Measurements from ENCODE around the gene CLDN3.
A peak's percentile ranks its signal among the peaks of the same experiment; 100 is the strongest.

Gene CLDN3

GRCh38 chr7:73770002-73770859, at the start of gene CLDN3:
Gene CLDN3, minus strand, starts transcription at chr7:73770270. Its CDS starts 221 bp downstream, at chr7:73770049.
- H3K4me3 ChIP-seq (ENCODE audit: low read depth, low read length): no peak within 1 kb of the TSS
- DNase-seq (ENCODE audit: low read depth): peak; percentile 68
- TF ChIP-seq, protein P1, sequence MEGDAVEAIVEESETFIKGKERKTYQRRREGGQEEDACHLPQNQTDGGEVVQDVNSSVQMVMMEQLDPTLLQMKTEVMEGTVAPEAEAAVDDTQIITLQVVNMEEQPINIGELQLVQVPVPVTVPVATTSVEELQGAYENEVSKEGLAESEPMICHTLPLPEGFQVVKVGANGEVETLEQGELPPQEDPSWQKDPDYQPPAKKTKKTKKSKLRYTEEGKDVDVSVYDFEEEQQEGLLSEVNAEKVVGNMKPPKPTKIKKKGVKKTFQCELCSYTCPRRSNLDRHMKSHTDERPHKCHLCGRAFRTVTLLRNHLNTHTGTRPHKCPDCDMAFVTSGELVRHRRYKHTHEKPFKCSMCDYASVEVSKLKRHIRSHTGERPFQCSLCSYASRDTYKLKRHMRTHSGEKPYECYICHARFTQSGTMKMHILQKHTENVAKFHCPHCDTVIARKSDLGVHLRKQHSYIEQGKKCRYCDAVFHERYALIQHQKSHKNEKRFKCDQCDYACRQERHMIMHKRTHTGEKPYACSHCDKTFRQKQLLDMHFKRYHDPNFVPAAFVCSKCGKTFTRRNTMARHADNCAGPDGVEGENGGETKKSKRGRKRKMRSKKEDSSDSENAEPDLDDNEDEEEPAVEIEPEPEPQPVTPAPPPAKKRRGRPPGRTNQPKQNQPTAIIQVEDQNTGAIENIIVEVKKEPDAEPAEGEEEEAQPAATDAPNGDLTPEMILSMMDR (IDR thresholded peaks at IDR 0.05; ENCODE audit: low read depth, low read length): no peak
- TF ChIP-seq MAX (IDR thresholded peaks at IDR 0.05; ENCODE audit: low read depth, low read length): no peak
- no peak for TF ChIP-seq POLR2A (IDR thresholded peaks at IDR 0.05; ENCODE audit: extremely low read depth, insufficient read length)
- TF ChIP-seq MYC (IDR thresholded peaks at IDR 0.05; ENCODE audit: low read depth, low read length): no peak

GRCh38 chr7:73817121-73817520, 47.1 kb upstream of the CLDN3 start:
- no peak overlapping the region for H3K4me3 ChIP-seq (ENCODE audit: low read depth, low read length)
- no peak for DNase-seq (ENCODE audit: low read depth)
- TF ChIP-seq MYC (IDR thresholded peaks at IDR 0.05; ENCODE audit: low read depth, low read length): no peak
- TF ChIP-seq, protein P1 (IDR thresholded peaks at IDR 0.05; ENCODE audit: low read depth, low read length): no peak
- TF ChIP-seq POLR2A (IDR thresholded peaks at IDR 0.05; ENCODE audit: extremely low read depth, insufficient read length): no peak
- TF ChIP-seq MAX (IDR thresholded peaks at IDR 0.05; ENCODE audit: low read depth, low read length): no peak

- H3K4me3 ChIP-seq (ENCODE audit: low read depth, low read length): no peak overlapping the region
- no peak for DNase-seq (ENCODE audit: low read depth)
- TF ChIP-seq POLR2A (IDR thresholded peaks at IDR 0.05; ENCODE audit: extremely low read depth, insufficient read length) (no peak), MAX (IDR thresholded peaks at IDR 0.05; ENCODE audit: low read depth, low read length) (no peak), MYC (IDR thresholded peaks at IDR 0.05; ENCODE audit: low read depth, low read length) (no peak)
- TF ChIP-seq, protein P1 (IDR thresholded peaks at IDR 0.05; ENCODE audit: low read depth, low read length): no peak
These were observed 45.4 kb upstream of the CLDN3 start for GRCh38 chr7:73815436-73815835.

- H3K4me3 ChIP-seq (ENCODE audit: low read depth, low read length): no peak overlapping the region
- TF ChIP-seq, protein P1 (IDR thresholded peaks at IDR 0.05; ENCODE audit: low read depth, low read length): no peak
- TF ChIP-seq MAX (IDR thresholded peaks at IDR 0.05; ENCODE audit: low read depth, low read length) (no peak), POLR2A (IDR thresholded peaks at IDR 0.05; ENCODE audit: extremely low read depth, insufficient read length) (no peak), MYC (IDR thresholded peaks at IDR 0.05; ENCODE audit: low read depth, low read length) (no peak)
- DNase-seq (ENCODE audit: low read depth): no peak
These were observed 42.9 kb upstream of the CLDN3 start for GRCh38 chr7:73812996-73813395.

DNA sequence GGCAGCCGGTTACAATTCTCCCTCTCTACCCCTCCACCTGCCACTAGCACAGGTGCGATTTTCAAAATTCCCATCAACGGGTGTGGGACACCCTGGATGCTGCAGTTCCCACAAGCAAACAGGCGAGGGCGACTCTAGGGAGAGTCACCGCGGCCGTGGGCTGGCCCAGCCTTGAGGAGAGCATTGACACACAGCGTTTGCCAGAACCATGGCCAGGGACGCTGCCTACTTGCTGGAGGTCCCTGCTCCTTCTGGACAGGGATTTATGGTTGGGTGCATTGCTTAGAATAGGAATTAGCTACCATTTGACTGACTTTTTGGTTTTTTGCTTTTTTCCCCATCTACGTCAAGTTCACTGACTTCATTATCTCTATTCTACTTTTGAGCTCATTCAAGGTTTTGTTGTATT, 41.7 kb upstream of the CLDN3 start:
- TF ChIP-seq, protein P1 (IDR thresholded peaks at IDR 0.05; ENCODE audit: low read depth, low read length): peak; percentile 94
- no peak for TF ChIP-seq MAX (IDR thresholded peaks at IDR 0.05; ENCODE audit: low read depth, low read length)
- no peak overlapping the region for H3K4me3 ChIP-seq (ENCODE audit: low read depth, low read length)

More for the DNA sequence above, 41.7 kb upstream of the CLDN3 start:
- peak; percentile 71 for DNase-seq (ENCODE audit: low read depth)

All from NB4 (cell line).